PFSK-1 (cell line): Measurements from ENCODE around the gene HRC.

ENCODE experiments used
- FOXP2 ChIP-seq: optimal IDR thresholded peaks from 2 replicates; pipeline ENCODE3; 2011; ENCODE audit warnings: borderline replicate concordance, control low read depth, inconsistent platforms; ENCODE audit not compliant: insufficient read depth; ENCODE audit errors: extremely low read length, extremely low read depth
- POLR2AphosphoS5 ChIP-seq: IDR thresholded peaks from 2 replicates; pipeline ENCODE4 v1.6.1; 2012; ENCODE audit warnings: low read depth, mild to moderate bottlenecking, control low read depth, low read length, moderate library complexity
- SIN3A ChIP-seq: IDR thresholded peaks from 2 replicates; pipeline ENCODE4 v1.6.1; 2012; ENCODE audit warnings: mild to moderate bottlenecking, low read length, moderate library complexity, borderline replicate concordance; ENCODE audit not compliant: insufficient read depth
- TAF1 ChIP-seq: IDR thresholded peaks from 2 replicates; pipeline ENCODE4 v1.6.1; 2012; ENCODE audit warnings: low read length, control low read depth, borderline replicate concordance; ENCODE audit not compliant: insufficient read depth
- TF ChIP-seq, protein P1 (sequence below), 2 experiments: IDR thresholded peaks; 2 replicates each; pipeline versions ENCODE4 v1.6.1 to v1.8.0; 2011 to 2012; ENCODE audit warnings: low read depth in 2 of 2, low read length in 2 of 2, control low read depth in 1 of 2, inconsistent platforms in 1 of 2, mild to moderate bottlenecking in 1 of 2, moderate library complexity in 1 of 2; ENCODE audit not compliant: insufficient read depth in 1 of 2

The HRC gene

DNA sequence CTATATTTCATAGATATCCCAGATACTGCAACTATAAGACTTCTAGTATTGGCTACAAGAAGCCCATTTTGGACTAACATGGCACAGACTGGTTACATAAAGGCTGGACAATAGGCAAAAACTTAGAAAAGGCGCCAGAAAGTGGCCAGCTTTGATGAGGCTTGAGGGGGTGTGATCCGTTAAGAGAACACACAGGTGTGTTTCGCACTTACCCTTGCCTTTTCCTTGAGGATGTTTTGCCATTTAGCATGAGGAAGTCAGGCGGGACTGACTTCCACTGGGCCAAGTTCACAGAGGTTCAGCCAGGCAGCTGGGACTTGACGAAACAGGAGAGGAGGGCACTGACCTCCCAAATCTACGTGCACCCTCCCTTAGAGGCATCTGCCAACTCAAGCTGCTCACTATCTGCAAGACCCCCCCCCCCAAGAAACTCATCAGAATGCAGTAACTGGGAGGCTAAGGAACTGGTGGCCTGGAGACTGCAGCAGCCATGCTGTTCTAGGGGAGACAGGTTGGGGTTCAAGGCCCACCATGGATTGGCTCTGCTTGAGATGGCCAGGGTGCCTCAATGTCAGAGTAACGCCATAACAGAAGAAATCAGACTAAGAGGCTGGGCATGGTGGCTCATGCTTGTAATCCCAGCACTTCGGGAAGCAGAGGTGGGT is 45.5 kb downstream of the HRC start:
- 0 out of 2 replicates have a peak, but pooled peaks have one; percentile 41 for TF ChIP-seq POLR2AphosphoS5
- no peak for TF ChIP-seq TAF1

GRCh38 chr19:49109051-49109450 is 46.1 kb downstream of the HRC start:
- no peak for TF ChIP-seq FOXP2
- 0 out of 2 replicates have a peak, but pooled peaks have one; percentile 26 for TF ChIP-seq POLR2AphosphoS5

DNA sequence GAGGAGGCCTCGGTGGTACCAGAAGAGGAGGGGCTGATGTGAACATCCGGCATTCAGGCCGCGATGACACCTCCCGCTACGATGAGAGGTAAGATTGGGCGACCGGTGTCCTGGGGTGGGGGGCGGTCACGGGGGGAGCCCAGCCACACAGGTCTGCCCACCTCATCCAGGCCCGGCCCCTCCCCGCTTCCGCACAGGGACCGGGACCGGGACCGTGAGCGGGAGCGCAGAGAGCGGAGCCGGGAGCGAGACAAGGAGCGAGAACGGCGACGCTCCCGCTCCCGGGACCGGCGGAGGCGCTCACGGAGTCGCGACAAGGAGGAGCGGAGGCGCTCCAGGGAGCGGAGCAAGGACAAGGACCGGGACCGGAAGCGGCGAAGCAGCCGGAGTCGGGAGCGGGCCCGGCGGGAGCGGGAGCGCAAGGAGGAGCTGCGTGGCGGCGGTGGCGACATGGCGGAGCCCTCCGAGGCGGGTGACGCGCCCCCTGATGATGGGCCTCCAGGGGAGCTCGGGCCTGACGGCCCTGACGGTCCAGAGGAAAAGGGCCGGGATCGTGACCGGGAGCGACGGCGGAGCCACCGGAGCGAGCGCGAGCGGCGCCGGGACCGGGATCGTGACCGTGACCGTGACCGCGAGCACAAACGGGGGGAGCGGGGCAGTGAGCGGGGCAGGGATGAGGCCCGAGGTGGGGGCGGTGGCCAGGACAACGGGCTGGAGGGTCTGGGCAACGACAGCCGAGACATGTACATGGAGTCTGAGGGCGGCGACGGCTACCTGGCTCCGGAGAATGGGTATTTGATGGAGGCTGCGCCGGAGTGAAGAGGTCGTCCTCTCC is 47.4 kb downstream of the HRC start:
- TF ChIP-seq FOXP2, result no peak
- TF ChIP-seq POLR2AphosphoS5, result no peak; the same call in 1 of the 2 replicates
- TF ChIP-seq, protein P1, sequence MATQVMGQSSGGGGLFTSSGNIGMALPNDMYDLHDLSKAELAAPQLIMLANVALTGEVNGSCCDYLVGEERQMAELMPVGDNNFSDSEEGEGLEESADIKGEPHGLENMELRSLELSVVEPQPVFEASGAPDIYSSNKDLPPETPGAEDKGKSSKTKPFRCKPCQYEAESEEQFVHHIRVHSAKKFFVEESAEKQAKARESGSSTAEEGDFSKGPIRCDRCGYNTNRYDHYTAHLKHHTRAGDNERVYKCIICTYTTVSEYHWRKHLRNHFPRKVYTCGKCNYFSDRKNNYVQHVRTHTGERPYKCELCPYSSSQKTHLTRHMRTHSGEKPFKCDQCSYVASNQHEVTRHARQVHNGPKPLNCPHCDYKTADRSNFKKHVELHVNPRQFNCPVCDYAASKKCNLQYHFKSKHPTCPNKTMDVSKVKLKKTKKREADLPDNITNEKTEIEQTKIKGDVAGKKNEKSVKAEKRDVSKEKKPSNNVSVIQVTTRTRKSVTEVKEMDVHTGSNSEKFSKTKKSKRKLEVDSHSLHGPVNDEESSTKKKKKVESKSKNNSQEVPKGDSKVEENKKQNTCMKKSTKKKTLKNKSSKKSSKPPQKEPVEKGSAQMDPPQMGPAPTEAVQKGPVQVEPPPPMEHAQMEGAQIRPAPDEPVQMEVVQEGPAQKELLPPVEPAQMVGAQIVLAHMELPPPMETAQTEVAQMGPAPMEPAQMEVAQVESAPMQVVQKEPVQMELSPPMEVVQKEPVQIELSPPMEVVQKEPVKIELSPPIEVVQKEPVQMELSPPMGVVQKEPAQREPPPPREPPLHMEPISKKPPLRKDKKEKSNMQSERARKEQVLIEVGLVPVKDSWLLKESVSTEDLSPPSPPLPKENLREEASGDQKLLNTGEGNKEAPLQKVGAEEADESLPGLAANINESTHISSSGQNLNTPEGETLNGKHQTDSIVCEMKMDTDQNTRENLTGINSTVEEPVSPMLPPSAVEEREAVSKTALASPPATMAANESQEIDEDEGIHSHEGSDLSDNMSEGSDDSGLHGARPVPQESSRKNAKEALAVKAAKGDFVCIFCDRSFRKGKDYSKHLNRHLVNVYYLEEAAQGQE (IDR thresholded peaks at IDR 0.05; ENCODE audit: insufficient read depth in 1 of 2, low read depth in 2 of 2, low read length in 2 of 2), result no peak
- no peak for TF ChIP-seq TAF1
- no peak for TF ChIP-seq SIN3A

GRCh38 chr19:49106648-49107135 is 48.5 kb downstream of the HRC start:
- TF ChIP-seq, protein P1 (IDR thresholded peaks at IDR 0.05; ENCODE audit: insufficient read depth in 1 of 2, low read depth in 2 of 2, low read length in 2 of 2), result no peak
- TF ChIP-seq TAF1 (no peak), SIN3A (no peak), POLR2AphosphoS5 (no peak), FOXP2 (no peak)

DNA sequence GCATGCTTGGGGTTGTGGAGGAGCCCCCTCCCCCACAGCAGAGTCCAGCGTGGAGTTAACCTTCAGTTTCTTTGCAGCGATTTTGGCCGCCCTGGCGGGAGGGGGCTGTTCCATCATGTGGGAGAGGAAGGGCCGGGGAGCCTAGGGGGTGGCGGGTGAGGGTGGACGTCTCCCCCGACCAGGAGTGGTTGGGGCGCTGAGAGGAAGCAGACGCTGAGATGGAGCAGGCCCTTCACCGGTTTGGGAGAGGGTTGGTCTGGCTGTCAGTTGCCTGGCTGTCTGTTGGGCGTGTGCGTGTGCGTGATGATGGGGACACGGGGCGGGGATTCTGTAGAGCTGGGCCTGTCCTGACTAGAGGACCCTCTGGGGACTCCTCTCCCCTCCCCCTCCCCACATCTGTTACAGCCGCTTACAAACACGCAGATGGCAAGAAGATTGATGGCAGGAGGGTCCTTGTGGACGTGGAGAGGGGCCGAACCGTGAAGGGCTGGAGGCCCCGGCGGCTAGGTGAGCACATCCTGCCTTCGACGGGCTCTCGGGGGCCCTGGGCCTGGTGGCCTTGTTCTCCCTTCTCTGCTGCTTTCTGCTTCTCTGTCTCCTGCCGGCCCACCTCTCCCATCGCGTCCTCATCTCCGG is 50.8 kb downstream of the HRC start:
- no peak for TF ChIP-seq FOXP2

- TF ChIP-seq, protein P1 (IDR thresholded peaks at IDR 0.05; ENCODE audit: insufficient read depth in 1 of 2, low read depth in 2 of 2, low read length in 2 of 2), result no peak
- no peak for TF ChIP-seq POLR2AphosphoS5
- no peak for TF ChIP-seq SIN3A
- TF ChIP-seq TAF1, result no peak
- no peak for TF ChIP-seq FOXP2
These were observed 51.7 kb downstream of the HRC start for GRCh38 chr19:49103331-49104085.
